Left forelimb (tissue), 1 donor: ENCODE data around the gene WDPCP.
"Not testable (repeated sequence)": the region's sequence is repeated elsewhere in the genome, so short reads cannot be mapped to it uniquely, and the experiment has no call there.

Experiments used
- DNase-seq: peaks from one replicate; pipeline ENCODE4 v3.0.0-alpha.2; 2018; ENCODE audit warnings: low spot score

The WDPCP gene

GRCh38 chr2:63444565-63445288 is 143.6 kb downstream of the WDPCP start:
- DNase-seq: no peak

- DNase-seq: no peak
Observed at GRCh38 chr2:63440612-63441011, 147.7 kb downstream of the WDPCP start.

- no peak for DNase-seq
Observed at GRCh38 chr2:63438181-63438580, 150.1 kb downstream of the WDPCP start.

- DNase-seq: no peak
Observed at GRCh38 chr2:63436488-63436887, 151.8 kb downstream of the WDPCP start.

- no peak for DNase-seq
Observed at GRCh38 chr2:63435070-63435469, 153.2 kb downstream of the WDPCP start.

- no peak for DNase-seq
Observed at GRCh38 chr2:63434024-63435001, 154.0 kb downstream of the WDPCP start.

- DNase-seq: no peak
Observed at GRCh38 chr2:63432373-63432772, 155.9 kb downstream of the WDPCP start.

GRCh38 chr2:63425606-63426005 is 162.7 kb downstream of the WDPCP start:
- DNase-seq: no peak

- DNase-seq: no peak
Observed at GRCh38 chr2:63425079-63425416, 163.2 kb downstream of the WDPCP start.

GRCh38 chr2:63424329-63425078 is 163.8 kb downstream of the WDPCP start:
- no peak for DNase-seq

- DNase-seq: no peak
Observed at GRCh38 chr2:63422556-63422955, 165.7 kb downstream of the WDPCP start.

GRCh38 chr2:63408530-63408929 is 179.7 kb downstream of the WDPCP start:
- no peak for DNase-seq

GRCh38 chr2:63406641-63407040 is 181.6 kb downstream of the WDPCP start:
- no peak for DNase-seq

- no peak for DNase-seq
Observed at GRCh38 chr2:63403820-63404219, 184.5 kb downstream of the WDPCP start.

GRCh38 chr2:63402889-63403288 is 185.4 kb downstream of the WDPCP start:
- DNase-seq: not testable (repeated sequence)

- no peak for DNase-seq
Observed at GRCh38 chr2:63399156-63399555, 189.1 kb downstream of the WDPCP start.

- DNase-seq: no peak
Observed at GRCh38 chr2:63379451-63379850, 208.8 kb downstream of the WDPCP start.

- no peak for DNase-seq
Observed at GRCh38 chr2:63378589-63378988, 209.7 kb downstream of the WDPCP start.

GRCh38 chr2:63374341-63374740 is 213.9 kb downstream of the WDPCP start:
- no peak for DNase-seq

GRCh38 chr2:63372549-63372948 is 215.7 kb downstream of the WDPCP start:
- DNase-seq: no peak

GRCh38 chr2:63369146-63369545 is 219.1 kb downstream of the WDPCP start:
- no peak for DNase-seq

GRCh38 chr2:63364866-63365265 is 223.4 kb downstream of the WDPCP start:
- DNase-seq: no peak
